Measurements from ENCODE around the gene CHST15.

The CHST15 gene

DNA sequence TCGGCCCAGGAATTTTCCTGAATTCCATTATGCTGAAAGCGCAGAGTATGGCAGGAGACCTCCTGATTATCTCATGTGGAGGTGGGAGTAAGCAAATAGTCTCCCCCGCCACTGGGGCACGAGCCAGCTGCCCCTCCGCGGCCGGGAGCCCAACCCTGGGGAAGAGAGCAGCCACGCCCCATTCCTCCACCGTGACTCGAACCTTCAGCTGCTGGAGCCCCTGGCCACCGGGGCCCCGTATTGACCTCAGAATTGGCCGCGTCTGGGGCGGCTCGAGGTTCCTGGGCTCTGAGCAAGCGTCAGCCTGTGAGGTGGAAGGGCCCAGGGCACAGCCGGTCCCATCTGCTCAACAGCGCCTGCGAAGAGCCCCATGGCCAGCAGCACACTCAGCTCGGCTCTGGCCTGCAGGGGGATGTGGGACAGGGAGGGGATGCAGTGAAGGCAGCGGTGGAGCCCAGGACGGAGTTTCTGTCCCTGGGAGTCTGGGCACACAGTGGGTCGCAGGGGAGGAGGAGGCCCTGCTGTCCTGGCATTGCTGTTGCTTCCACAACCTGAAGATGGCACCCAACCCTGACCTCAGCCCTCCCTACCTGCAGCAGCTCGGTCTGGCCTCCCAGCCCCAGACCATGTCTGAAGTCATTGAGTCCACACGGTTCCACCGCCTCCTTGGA is 97.8 kb downstream of the CHST15 start:
- no peak for DNase-seq

DNA sequence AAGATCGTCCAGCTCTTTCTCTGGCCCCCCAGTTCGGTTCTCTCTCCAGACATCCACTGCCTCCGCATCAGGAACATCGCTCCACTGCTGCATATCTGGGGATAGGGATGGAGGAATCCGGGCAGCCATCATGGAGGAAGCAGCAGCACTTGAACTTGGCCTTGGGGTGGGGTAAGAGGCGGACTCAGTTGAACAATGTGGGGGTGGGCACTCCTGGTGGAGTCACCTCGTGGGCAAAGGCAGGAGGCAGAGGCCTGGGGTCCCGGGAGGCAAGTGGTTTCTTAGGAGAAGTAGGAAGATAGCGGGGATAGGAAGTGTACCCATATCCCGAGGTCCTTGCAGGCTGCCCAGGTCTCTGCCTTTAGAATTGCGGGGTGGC is 98.3 kb downstream of the CHST15 start:
- DNase-seq, result no peak

DNA sequence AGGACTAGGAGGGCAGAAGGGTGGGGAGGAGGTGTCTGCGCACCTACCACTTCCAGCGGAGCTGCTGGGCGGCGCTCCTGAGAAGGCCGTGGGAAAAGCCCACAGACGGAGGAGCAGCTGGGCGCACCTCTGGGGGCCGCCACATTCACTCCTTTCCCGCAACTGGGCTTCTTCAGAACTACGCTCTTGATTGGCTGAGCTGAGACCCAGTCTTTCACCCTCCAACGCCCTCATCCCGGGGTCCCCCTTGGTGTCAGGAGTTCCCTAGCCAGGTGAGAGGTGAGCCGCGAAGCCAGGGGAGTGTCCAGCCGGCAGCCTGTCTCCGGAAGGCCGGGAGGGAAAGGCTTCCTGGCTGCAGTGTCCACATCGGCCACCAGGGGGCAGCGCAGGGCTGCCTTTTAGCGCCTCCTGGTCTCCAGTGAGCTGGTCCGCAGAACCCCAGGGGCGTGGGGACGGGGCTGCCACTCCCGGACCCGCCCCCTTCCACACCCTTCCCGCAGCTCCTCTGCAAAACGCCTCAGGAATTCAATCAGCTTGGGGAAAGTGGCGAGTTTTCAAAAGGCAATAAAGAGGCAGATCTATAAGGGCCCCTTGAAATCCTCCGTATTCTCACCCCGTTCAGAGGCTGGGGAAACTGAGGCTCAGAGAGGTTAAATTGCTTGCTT is 98.8 kb downstream of the CHST15 start:
- DNase-seq, result peak; percentile 74

DNA sequence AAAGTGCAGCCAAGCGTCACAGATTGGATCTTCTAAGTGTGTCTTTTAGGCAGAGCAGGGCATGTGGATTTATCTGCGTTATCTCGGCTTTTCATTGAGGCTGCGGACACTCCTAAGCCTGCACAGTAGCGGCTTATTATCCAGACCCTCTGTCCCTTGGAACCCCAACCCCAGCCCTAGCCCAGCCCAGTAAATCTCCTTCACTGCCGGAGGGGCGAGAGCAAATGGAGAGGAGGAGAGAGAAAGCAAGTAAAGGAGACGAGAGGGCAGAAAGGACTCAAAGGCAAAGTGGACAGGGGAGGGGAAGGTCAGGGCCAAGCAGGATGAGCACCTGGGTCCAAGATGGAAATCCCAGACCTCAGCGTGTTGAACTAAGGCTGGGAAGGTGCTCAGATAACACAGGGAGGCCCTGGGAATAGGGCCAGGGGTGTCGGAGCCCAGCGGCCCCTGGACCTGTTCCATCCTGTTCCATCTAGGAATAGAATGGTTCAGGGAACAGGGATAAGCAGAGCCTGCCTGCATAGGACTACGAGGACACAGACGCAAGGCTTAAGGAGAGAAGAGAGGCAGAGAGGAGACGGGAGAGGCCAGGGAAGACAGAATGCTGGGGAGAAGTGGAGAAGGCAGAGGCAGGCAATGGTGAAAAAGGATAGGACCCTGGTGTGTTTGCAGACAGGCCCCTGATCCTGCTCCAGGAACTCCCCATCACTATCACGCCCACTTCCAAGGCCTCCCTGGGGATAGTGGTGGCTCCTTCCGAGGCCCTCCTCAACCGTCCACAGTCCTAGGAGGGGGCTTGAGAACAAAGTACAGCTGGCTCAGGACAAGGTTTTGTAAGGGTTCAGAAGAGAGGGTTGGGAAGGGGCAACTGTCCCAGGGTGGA is 99.6 kb downstream of the CHST15 start:
- no peak for DNase-seq

GRCh38 chr10:123991611-123992570 is 101.5 kb downstream of the CHST15 start:
- DNase-seq, result no peak

GRCh38 chr10:123990889-123991288 is 102.5 kb downstream of the CHST15 start:
- DNase-seq, result no peak

GRCh38 chr10:123988694-123989093 is 104.7 kb downstream of the CHST15 start:
- DNase-seq, result no peak

DNA sequence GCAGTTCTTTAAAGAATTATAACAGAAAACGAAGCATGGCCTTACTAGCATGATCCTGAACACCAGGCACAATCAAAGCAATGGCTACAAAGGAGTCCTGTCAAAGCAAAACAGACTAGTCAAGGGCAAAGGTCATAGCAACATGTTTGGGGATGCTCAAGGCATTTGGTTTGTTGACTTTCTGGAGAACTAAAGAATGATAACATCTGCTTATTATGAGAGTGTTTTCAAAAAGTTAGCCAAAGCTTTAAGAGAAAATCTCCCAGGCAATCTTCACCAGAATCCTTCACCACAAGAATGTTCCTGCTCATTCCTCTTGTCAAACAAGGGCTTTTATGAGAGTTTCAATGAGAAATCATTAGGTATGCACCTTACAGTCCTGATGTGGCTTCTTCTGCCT is 106.7 kb downstream of the CHST15 start:
- DNase-seq, result no peak

DNA sequence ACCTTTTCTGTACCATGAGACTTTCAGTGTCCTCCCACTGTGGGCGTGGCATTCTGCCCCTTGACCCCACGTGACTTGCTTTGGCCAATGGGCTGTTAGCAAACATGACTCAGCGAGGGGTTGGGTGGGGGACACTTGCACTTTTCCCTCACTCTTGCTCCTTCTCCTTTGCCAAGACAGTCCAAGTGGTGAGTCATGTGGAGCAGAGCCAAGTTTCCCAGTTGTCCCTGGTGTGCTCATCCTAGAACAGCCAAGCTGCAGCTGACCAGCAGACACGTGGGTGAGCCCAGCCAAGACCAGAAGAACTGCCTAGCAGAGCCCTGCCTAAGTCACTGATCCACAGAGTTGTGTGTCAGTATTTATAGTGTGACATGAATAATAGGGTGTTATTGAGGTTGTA is 119.0 kb downstream of the CHST15 start:
- DNase-seq, result no peak

DNA sequence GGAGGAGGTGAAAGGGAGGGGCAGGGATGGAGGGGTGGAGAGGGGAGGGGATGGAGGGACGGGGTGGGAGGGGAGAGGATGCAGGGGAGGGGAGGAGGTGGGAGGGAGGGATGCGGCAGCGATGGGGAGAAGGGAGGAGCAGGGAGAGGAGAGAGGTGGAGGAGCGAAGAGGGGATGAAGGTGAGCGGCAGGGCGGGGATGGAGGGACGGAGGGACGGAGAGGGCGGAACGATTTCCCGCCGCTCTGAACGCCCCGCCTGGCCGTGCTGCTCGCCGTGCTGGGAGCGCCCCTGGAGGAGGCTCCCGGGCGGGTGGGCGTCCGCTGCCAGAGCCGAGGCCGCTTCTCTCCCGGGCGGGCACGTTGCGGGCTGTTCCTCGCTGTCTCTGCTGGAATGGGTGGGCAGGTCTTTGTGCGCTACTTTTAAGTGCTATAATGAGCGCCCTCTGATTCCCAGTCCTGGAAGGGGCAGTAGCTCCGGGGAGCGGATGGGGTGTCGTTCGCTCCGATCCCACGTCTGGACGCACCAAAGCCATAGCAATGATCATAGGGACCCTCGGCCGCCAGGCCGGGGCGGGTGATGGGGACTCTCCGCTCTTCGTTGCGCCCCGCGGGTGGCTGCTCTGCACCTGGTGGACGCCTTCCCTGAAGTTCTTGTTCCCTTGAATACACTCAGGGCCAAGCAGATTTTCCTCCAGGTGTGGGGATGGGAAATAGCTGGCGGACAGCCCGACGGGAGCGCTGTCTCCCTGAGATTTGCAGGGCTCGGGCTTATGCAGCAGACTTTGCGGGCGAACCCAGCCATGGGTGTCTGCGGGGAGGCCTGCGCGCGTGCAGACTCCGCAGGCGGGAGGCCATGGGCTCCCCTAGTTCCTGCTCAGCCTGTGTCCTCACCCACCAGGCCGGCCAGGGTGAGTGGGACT is 120.7 kb downstream of the CHST15 start:
- DNase-seq, result no peak

DNA sequence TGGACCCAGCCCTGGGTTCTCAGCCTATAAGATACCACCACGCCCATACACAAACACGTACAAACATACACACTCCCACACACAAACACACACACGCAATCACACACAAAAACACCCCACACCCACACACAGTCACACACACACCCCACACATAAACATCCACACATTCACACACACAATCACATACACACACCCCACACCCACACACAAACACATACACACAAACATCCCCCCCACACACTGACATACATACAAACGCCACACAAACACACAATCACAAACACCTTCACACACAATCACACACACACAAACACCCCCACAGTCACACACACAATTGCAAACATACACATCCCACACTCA is 122.5 kb downstream of the CHST15 start:
- DNase-seq, result no peak

- DNase-seq, result no peak
Observed at GRCh38 chr10:123970207-123970926, 123.0 kb downstream of the CHST15 start.

DNA sequence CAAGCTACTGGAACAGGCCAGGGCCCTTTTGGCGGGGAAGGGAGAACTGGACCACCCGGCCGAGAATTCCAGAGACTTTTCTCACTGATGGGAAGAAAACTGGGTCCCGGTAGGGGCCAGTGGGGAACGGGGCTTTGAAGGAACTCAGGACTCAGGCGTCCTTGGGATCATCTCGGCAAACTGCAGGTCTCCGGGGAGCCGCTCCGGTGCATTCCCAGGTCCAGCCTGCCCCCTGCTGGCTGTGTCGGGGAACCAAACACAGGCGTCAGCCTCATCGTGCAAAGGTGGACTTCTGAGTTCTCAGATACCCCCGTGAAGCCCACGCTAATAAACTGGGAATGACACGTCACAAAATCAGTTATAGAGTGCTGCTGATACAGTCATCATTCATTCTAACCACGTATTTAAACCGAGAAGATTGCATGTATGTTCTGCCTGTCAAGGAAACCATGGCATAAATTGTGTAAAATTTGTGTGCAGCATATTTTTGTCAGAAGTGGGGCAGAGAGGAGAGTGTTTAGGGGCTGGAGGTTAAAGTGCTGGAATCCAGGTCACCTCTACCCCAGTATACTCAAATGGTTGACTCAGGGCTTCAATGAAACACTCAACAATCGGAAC is 125.7 kb downstream of the CHST15 start:
- peak; percentile 30 for DNase-seq

DNA sequence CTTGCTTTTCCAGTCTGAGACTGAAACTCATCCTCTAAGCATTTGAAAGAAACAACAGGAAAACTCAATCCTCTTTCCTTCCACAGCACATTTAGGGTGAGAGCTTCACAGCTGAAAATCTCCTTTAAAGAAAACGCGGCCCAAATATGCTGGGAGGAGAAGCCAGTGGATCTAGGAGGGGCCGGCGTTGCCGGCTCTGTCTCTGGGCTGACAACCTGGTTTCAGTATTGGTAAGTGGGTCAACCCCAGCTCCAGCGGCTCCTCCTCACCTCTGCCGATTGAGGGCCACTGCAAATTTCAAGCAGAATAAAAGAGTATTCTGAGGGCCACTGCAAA is 126.5 kb downstream of the CHST15 start:
- no peak for DNase-seq

DNA sequence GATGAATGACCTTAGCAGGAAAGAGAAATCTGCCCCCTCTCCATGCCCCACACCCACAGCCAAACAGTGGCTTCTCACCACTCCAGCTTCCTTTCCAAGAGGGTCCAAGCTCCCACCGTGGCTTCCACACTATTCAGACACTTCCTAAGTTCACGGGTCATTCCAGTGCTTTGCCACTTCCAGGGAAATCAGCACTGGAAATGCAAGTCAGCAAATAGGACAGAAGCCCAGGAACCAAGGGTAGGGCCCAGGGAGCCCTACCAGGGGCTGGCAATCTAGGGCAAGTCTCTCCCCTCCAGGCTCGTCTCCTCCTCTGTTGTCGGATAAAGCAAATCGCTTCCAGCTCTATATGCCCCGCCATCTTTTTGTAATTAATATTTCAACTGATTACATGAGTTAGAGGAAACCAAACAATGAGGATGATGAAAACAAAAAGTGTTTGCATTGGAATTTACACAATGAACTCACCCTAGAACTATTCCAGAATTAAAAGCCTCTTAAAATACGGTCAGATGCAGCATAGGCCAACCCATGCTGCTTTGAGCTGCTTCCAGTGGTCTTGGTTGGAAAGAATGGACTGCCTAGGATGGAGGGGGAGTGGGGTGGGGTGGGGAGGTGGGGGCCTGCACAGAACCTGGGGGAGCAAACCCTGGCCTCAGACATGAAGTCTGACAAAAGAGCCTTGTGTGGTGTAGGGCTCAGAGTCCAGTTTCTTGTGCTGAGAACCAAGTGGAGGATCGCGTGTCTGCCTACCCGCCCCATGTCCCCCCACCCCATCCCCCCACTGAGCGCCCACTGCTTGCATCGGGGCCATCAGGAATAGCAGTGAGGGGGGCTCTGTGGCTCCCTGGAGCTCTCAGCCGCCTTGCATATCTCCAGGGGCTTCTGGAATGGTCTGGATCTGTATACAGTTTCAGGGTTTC is 127.2 kb downstream of the CHST15 start:
- DNase-seq, result no peak

- DNase-seq, result no peak
Observed at GRCh38 chr10:123964953-123965352, 128.4 kb downstream of the CHST15 start.

GRCh38 chr10:123962756-123963530 is 130.5 kb downstream of the CHST15 start:
- no peak for DNase-seq

- no peak for DNase-seq
Observed at GRCh38 chr10:123958241-123958640, 135.2 kb downstream of the CHST15 start.

All from activated gamma-delta T cell treated with Interleukin-2 at 50 U/mL for 16 hours (primary cell).